G401.6 (cell line): ENCODE results near the gene CELF4.

Experiments
- FAIRE-seq: peaks from 2 replicates; lab custom pipeline; 2012; peaks lifted over from hg19 to GRCh38; lab: Jason Lieb, UNC

Gene CELF4

DNA sequence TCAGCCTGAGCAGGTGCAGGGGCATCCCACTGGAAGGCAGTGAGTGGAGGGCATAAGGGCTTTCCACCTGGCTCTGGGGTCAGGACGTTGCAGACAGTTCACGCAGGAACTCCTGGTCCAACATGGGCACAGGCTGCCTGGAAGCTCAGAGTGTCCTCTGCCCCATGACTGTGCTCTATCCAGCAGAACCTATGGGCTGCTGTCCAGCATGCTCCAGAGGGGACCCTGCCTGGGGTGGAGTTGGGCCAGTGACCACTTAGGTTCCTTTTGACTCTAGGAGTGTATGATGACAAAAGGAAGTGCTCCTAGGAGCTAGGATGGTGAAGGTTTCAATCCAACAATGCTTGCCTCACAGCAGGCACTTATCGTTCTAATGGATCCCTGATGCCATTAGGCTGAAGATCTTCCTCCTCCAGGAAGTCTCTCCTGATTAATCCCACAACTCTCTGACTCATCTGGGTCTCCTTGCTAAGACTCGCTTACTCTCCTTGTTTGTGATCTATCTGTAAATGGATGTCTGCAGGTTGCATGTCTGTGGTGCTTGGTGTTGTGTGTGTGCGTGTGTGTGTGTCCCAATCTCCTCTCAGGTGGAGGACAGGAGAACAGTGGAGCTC lies 224.0 kb downstream of the CELF4 start:
- no peak for FAIRE-seq

DNA sequence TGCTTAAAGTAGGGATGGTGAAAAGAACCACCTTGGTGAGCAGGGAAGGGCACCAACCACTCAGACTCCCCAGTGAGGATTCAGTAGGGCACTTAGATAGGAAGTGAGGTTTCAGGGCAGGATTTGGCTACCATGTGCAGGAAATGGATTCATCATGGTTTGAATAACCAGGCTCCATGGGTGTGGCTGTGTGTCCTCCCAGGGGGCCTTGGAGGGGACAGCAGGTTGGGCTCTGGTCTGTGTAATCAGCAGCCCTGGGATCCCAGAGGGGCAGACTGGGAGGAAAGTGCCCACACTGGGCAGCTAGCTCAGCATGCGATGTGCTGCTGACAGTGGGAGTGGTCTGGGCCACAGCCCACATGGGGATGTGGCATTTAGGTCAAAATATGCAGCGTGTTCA lies 224.6 kb downstream of the CELF4 start:
- no peak for FAIRE-seq

- FAIRE-seq = no peak
Observed at GRCh38 chr18:37339701-37340215, 225.8 kb downstream of the CELF4 start.

GRCh38 chr18:37336568-37337285 lies 228.9 kb downstream of the CELF4 start:
- no peak for FAIRE-seq

DNA sequence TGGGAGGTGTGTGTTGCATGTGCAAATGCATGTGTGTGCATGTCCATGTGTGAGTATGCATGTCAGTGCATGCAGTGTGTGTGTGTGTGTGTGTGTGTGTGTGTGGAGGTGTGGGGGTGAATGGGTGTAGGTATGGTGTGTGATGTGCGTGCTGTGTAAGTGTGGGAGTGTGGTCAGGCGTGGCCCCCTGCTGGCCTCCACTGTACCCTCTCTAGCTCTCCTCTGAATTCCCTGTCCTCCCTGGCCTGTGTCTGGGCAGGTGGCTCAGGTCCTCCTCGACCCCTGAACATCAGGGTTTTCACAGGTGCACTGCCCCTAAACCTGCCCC lies 230.2 kb downstream of the CELF4 start:
- FAIRE-seq = no peak

DNA sequence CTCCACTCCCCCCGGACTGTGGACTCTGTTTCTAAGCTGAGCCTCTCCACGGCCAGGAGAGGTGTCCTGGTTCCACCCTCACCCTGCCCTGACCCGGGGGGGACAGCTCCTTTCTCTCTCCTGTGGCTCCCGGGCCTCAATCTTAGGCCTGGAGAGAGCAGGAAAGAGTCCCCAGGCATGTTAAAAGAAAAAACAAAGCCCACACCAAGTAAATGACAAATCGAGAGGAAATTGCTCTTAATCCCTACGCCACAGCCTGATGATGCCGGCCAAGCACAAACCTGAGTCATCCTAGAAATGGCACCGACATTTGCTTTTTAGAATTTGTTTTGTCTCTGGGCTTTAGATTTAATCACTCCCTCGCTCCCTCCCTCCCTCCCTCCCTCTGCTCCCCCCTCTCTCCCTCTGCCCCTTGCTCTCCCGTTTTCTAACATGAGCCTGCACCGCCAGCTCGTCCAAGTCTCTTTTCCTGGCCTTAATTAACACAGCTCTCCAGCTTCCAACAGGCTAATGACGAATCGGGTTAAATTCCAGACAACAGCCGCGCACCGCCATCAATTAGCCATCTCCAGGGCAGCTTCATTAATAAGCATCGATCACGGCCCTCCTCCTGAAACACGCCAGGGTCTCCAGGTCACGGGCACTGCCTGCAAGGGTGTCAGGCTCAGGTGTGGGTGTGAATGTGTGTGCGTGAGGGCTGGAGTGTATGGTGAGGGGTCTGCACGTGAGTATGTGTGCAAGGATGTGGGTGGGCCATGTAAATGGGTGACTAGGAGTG lies 230.8 kb downstream of the CELF4 start:
- FAIRE-seq = no peak

GRCh38 chr18:37332628-37333420 lies 232.8 kb downstream of the CELF4 start:
- FAIRE-seq = no peak

DNA sequence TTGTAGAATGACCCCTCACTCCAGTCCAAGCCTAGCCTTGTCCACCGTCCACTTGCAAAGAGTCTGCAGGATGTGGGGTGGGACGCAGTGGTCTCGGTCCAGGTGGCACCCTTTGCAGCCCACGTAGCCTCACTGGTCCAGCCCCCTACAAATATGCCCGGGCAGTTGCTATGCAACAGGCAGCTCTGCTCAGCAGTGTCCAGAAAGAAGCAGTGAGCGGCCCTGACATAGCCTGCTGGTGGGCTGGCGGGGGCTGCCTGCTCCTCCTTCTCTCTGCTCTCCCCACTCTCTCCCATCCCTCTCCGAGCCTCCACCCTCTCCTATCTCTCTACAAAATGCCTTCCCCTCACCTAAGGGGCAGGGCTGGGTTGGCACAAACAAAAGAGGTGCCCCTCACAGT lies 233.4 kb downstream of the CELF4 start:
- no peak for FAIRE-seq

GRCh38 chr18:37330173-37330572 lies 235.4 kb downstream of the CELF4 start:
- FAIRE-seq = no peak

DNA sequence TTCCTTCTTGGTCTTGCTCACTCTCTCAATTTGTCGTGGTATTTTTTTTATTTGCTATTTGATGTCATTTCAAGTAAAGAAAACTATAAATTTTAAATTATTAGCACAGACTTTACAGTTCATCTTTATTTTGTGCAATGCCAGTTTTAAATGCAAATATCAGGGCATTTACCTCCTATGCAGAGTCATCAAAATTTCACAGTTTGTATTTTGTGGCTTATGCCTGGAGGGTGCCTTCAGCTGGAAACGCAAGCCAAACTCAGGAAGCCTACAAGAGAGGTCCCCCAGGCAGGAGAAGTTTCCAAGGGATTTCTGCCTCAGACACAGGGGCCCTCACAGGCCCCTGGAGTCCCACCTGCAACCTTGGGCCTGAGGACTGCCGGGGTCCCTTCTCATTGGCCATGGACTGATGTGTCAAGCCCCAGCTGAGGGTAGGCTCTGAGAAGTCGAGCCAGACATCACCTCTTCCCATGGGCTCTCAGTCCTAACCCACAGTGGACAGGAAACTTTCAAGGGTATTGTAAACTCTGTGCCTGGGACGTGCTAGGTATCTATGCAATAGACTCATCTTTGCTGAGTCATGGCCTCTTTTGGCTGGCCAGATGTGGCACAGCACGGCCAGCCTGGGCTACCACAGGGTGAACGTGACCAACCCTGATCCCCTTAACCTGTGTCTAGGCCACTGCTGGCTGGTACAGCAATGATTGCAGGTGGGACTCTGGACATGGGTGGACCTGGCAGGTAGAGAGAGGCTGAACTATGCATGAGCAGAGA lies 236.5 kb downstream of the CELF4 start:
- FAIRE-seq = no peak

GRCh38 chr18:37327063-37327577 lies 238.5 kb downstream of the CELF4 start:
- FAIRE-seq = no peak

GRCh38 chr18:37322492-37323035 lies 243.0 kb downstream of the CELF4 start:
- FAIRE-seq = no peak

- no peak for FAIRE-seq
Observed at GRCh38 chr18:37321582-37322491, 243.8 kb downstream of the CELF4 start.

- FAIRE-seq = no peak
Observed at GRCh38 chr18:37320317-37320716, 245.3 kb downstream of the CELF4 start.

GRCh38 chr18:37318360-37319355 lies 246.9 kb downstream of the CELF4 start:
- FAIRE-seq = no peak

- FAIRE-seq = no peak
Observed at GRCh38 chr18:37317486-37317885, 248.1 kb downstream of the CELF4 start.

DNA sequence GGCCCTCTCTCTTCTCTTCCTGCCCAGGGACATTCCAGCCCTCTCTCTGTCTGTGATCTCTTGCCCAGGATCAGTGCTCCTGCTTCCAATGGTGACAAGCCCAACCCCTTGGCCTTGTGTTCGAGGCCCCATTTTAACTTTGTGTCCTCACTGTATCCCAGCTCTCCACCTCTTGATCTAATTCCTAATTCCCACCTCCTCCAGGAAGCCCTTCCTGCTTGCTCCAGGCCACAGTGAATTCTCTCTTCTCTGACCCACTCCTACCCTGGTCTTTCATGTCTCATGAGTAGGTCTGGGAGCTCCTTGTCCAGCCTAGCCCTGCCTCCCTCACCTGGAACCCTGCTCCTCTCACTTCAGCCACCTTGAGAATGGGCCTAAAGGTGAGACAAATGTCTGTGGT lies 249.1 kb downstream of the CELF4 start:
- no peak for FAIRE-seq

GRCh38 chr18:37315935-37316334 lies 249.7 kb downstream of the CELF4 start:
- no peak for FAIRE-seq

GRCh38 chr18:37314534-37314933 lies 251.1 kb downstream of the CELF4 start:
- no peak for FAIRE-seq
